Dermis microvascular lymphatic vessel endothelial cell (primary cell): ENCODE measurements around the gene ARHGEF10L. TPM values are rescaled to one million over a fixed set of nuclear protein-coding genes. Genes with fewer than 3 reads are reported as not detected.

Experiments
- DNase-seq, 2 donors: peaks; one replicate each; pipeline versions ENCODE4 v3.0.0 to v3.0.0-alpha.2; 2010; ENCODE audit warnings: low read depth in 2 of 2
- total RNA-seq: library from RNA; depleted of rRNA; stranded (reverse); fragments of >200 nt; gene quantifications from 2 replicates; pipeline ENCODE4 v1.2.1, GENCODE V29; 2014

The ARHGEF10L gene
- total RNA-seq, 1 donor from 2014 or later, result 1.2 TPM

- DNase-seq, result no peak
Measured at GRCh38 chr1:17546946-17547670, 7.6 kb downstream of the ARHGEF10L start.

- no peak for DNase-seq
Measured at GRCh38 chr1:17549384-17549783, 9.9 kb downstream of the ARHGEF10L start.

GRCh38 chr1:17550729-17551584 lies 11.5 kb downstream of the ARHGEF10L start:
- DNase-seq, result no peak

- peak; percentile 11 to 23 for DNase-seq
Measured at GRCh38 chr1:17551755-17552234, 12.3 kb downstream of the ARHGEF10L start.

- no peak for DNase-seq
Measured at GRCh38 chr1:17553975-17554700, 14.6 kb downstream of the ARHGEF10L start.

GRCh38 chr1:17554954-17555353 lies 15.5 kb downstream of the ARHGEF10L start:
- no peak for DNase-seq

- DNase-seq, result no peak
Measured at GRCh38 chr1:17557986-17558385, 18.5 kb downstream of the ARHGEF10L start.

GRCh38 chr1:17558541-17558940 lies 19.0 kb downstream of the ARHGEF10L start:
- no peak for DNase-seq

- DNase-seq, result no peak
Measured at GRCh38 chr1:17558954-17559614, 19.6 kb downstream of the ARHGEF10L start.

GRCh38 chr1:17559615-17560419 lies 20.3 kb downstream of the ARHGEF10L start:
- no peak for DNase-seq

GRCh38 chr1:17561247-17561548 lies 21.7 kb downstream of the ARHGEF10L start:
- no peak for DNase-seq

GRCh38 chr1:17561561-17561985 lies 22.1 kb downstream of the ARHGEF10L start:
- DNase-seq, result no peak

GRCh38 chr1:17562375-17562774 lies 22.9 kb downstream of the ARHGEF10L start:
- DNase-seq, result no peak

GRCh38 chr1:17563494-17564281 lies 24.2 kb downstream of the ARHGEF10L start:
- DNase-seq, result no peak

- no peak for DNase-seq
Measured at GRCh38 chr1:17564458-17565393, 25.2 kb downstream of the ARHGEF10L start.

GRCh38 chr1:17565461-17566252 lies 26.2 kb downstream of the ARHGEF10L start:
- no peak for DNase-seq

- no peak for DNase-seq
Measured at GRCh38 chr1:17566417-17566816, 26.9 kb downstream of the ARHGEF10L start.

- DNase-seq, result no peak
Measured at GRCh38 chr1:17566892-17567291, 27.4 kb downstream of the ARHGEF10L start.
